Measurements from ENCODE around the gene TRIM14. TPM values are rescaled to one million over a fixed set of nuclear protein-coding genes. Genes with fewer than 3 reads are reported as not detected.

TRIM14 gene
- total and polyA plus RNA-seq, 2 of the 4 experiments (the other 2 are of a cell fraction): 3.0 to 8.5 TPM

GRCh38 chr9:98118640-98119601 is at the start of gene TRIM14 (continued):
- TF ChIP-seq NFE2L2 (IDR thresholded peaks at IDR 0.05; ENCODE audit: low read depth, low read length) (no peak), FOS (IDR thresholded peaks at IDR 0.05; ENCODE audit: low read depth, low read length) (no peak)
- TF ChIP-seq, protein P1, sequence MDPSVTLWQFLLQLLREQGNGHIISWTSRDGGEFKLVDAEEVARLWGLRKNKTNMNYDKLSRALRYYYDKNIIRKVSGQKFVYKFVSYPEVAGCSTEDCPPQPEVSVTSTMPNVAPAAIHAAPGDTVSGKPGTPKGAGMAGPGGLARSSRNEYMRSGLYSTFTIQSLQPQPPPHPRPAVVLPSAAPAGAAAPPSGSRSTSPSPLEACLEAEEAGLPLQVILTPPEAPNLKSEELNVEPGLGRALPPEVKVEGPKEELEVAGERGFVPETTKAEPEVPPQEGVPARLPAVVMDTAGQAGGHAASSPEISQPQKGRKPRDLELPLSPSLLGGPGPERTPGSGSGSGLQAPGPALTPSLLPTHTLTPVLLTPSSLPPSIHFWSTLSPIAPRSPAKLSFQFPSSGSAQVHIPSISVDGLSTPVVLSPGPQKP (IDR thresholded peaks at IDR 0.05; ENCODE audit: borderline replicate concordance, low read depth, low read length): no peak

Measured in IMR-90 (cell line).